GM12878 (cell line): Measurements from ENCODE around the gene NLRC5. TPM values are rescaled to one million over a fixed set of nuclear protein-coding genes. Genes with fewer than 3 reads are reported as not detected.

Experiments
- ATAC-seq: fragments of 200-7000 bp; cut with Tn5 transposase; 3 replicates; pipeline ENCODE4 v1.9.1; 2020; ENCODE audit warnings: mild to moderate bottlenecking, moderate library complexity
- BruUV-seq: library from RNA; stranded (reverse); fragments of 400-500 nt; replicated peaks from 2 replicates; lab custom pipeline; 2021; lab: Mats Ljungman, UMichigan
- CTCF ChIA-PET: fragments of 300-600 bp; sonication (Branson Sonifier 250); formaldehyde crosslinking; extraction: SDS; loops from one replicate; lab custom pipeline; 2021; ENCODE audit warnings: inconsistent platforms; lab: Yijun Ruan, JAX
- POLR2A ChIA-PET: fragments of 350-600 bp; formaldehyde crosslinking; extraction: SDS; loops from one replicate; lab custom pipeline; 2021; ENCODE audit warnings: inconsistent platforms; lab: Charles Lee
- RAD21 ChIA-PET: fragments of 300-600 bp; sonication (Branson Sonifier 250); formaldehyde crosslinking; loops from one replicate; lab custom pipeline; 2023; ENCODE audit warnings: antibody characterized with exemption; ENCODE audit not compliant: unreplicated experiment; lab: Charles Lee
- SMC1A ChIA-PET: fragments of 300-600 bp; sonication (Branson Sonifier 250); formaldehyde crosslinking; loops from one replicate; lab custom pipeline; 2023; ENCODE audit not compliant: unreplicated experiment, uncharacterized antibody; lab: Charles Lee
- DNase-seq: peaks from one replicate; pipeline ENCODE4 v3.0.0-alpha.2; 2011; ENCODE audit warnings: low read depth, low spot score
- FAIRE-seq: peaks from 3 replicates; lab custom pipeline; 2011; peaks lifted over from hg19 to GRCh38; lab: Jason Lieb, UNC
- H2AFZ ChIP-seq: 2 replicates; pipeline ENCODE4 v1.6.0; 2011; ENCODE audit warnings: low read depth, low read length, control low read depth; ENCODE audit not compliant: control insufficient read depth
- H3K27ac ChIP-seq: 2 replicates; pipeline ENCODE4 v1.5.1; 2011; ENCODE audit warnings: control low read depth; ENCODE audit not compliant: control insufficient read depth, insufficient read depth
- H3K27me3 ChIP-seq, 2 experiments: replicated peaks in 1 of 2; 2 replicates each; pipeline versions ENCODE4 v1.6.0 to v1.6.1; 2011; ENCODE audit warnings: low read length in 1 of 2; ENCODE audit not compliant: control insufficient read depth in 2 of 2, insufficient read depth in 2 of 2
- H3K36me3 ChIP-seq, 2 experiments: 2 replicates each; pipeline ENCODE4 v1.5.1; 2011; ENCODE audit warnings: low read length in 1 of 2; ENCODE audit not compliant: control insufficient read depth in 2 of 2, insufficient read depth in 2 of 2
- H3K4me1 ChIP-seq: 2 replicates; pipeline ENCODE4 v1.6.1; 2011; ENCODE audit warnings: mild to moderate bottlenecking, low read length, moderate library complexity, mixed read lengths; ENCODE audit not compliant: control insufficient read depth, insufficient read depth
- H3K4me2 ChIP-seq: 2 replicates; pipeline ENCODE4 v1.6.0; 2011; ENCODE audit warnings: control low read depth; ENCODE audit not compliant: control insufficient read depth, insufficient read depth
- H3K4me3 ChIP-seq: fragments of 200-600 bp; sonication (generic); 2 replicates; pipeline ENCODE4 v1.5.1; 2016
- H3K79me2 ChIP-seq: 2 replicates; pipeline ENCODE4 v1.6.0; 2011; ENCODE audit warnings: low read length; ENCODE audit not compliant: control insufficient read depth, insufficient read depth
- H3K9ac ChIP-seq: 2 replicates; pipeline ENCODE4 v1.8.0; 2011; ENCODE audit warnings: low read length, control low read depth, mixed read lengths; ENCODE audit not compliant: control insufficient read depth, insufficient read depth
- H3K9me3 ChIP-seq: replicated peaks from 3 replicates; pipeline ENCODE4 v1.5.1; 2011; ENCODE audit warnings: mild to moderate bottlenecking, low read length; ENCODE audit not compliant: control insufficient read depth, insufficient read depth
- H4K20me1 ChIP-seq: 2 replicates; pipeline ENCODE4 v1.6.0; 2011; ENCODE audit not compliant: control insufficient read depth, insufficient read depth
- ELK1 ChIP-seq: IDR thresholded peaks from 2 replicates; pipeline ENCODE4 v1.6.1; 2012; ENCODE audit warnings: low read depth, low read length, improper control_type of control experiment
- HDGF ChIP-seq: fragments of 450-650 bp; IDR thresholded peaks from 2 replicates; pipeline ENCODE4 v1.6.1; 2016; ENCODE audit warnings: antibody characterized with exemption
- POLR2A ChIP-seq: IDR thresholded peaks from 2 replicates; pipeline ENCODE4 v1.6.1; 2011; ENCODE audit warnings: low read depth, mild to moderate bottlenecking, low read length
- POLR2AphosphoS5 ChIP-seq: IDR thresholded peaks from 2 replicates; pipeline ENCODE4 v1.6.1; 2011; ENCODE audit warnings: mild to moderate bottlenecking, low read length, inconsistent platforms
- WGBS: methylation state at CpG from one replicate; pipeline ENCODE4 v1.1.6; 2016; ENCODE audit warnings: low lambda C conversion rate; ENCODE audit not compliant: insufficient replicate concordance, insufficient coverage; ENCODE audit errors: missing lambda C conversion rate; 5-methylcytosine and 5-hydroxymethylcytosine counted together
- in situ Hi-C: fragments of 300-500 bp; cut with MboI; formaldehyde crosslinking; loops from 9 replicates; pipeline ENCODE4 v1.14.3; 2018; ENCODE audit warnings: mixed read lengths
- intact Hi-C: fragments of 100-400 bp; cut with micrococcal nuclease; formaldehyde crosslinking; loops from one replicate; pipeline ENCODE4 v1.14.2; 2022; ENCODE audit not compliant: unreplicated experiment
- polyA plus RNA-seq, 11 experiments: library from polyadenylated mRNA; depleted of rRNA in 4 of 11; unstranded in 6 of 11; stranded (reverse) in 5 of 11; fragments of >200 nt; fragmentation: Nextera tagmentation in 4 of 11; fragmentation: Illumina TruSeq in 1 of 11; extraction: Ambion mirVana in 4 of 11; extraction: Trizol in 1 of 11; gene quantifications; 1 replicate in 1 of 11; 2 replicates in 10 of 11; pipeline versions ENCODE4 v1.2.1 to v1.2.3, GENCODE V29; 2011 to 2016; ENCODE audit warnings: inconsistent platforms in 2 of 11, missing spikeins in 2 of 11, low read depth in 1 of 11
- total RNA-seq, 4 experiments: library from RNA; depleted of rRNA in 3 of 4; stranded (reverse); fragments of >200 nt in 3 of 4; fragmentation: Illumina TruSeq in 1 of 4; extraction: Trizol in 1 of 4; gene quantifications; 2 replicates each; pipeline versions ENCODE4 v1.2.1 to v1.2.3, GENCODE V29; 2013 to 2021

Gene NLRC5
- total and polyA plus RNA-seq, 10 of the 15 experiments (the other 5 are each of a cell fraction or from before 2014, with no cell fraction given) = 13.1 to 105 (median 57.3) TPM

- Histone ChIP-seq H3K4me3 (no peak overlapping the region), H3K9me3 (no peaks in the 10 kb centered on the region), H3K9ac (no peak overlapping the region), H2AFZ (no peak overlapping the region), H3K4me2 (no peak overlapping the region)
- BruUV-seq = no TSS peak
- POLR2A ChIA-PET = no interaction called here
- TF ChIP-seq HDGF = 0 out of 2 replicates have a peak, but pooled peaks have one; percentile 67
- no peak for TF ChIP-seq ELK1
- TF ChIP-seq POLR2A = peak; percentile 23; the same call in 1 of the 2 replicates
- peak; percentile 58; the same call in 1 of the 2 replicates for TF ChIP-seq POLR2AphosphoS5
- TF ChIP-seq, all 136 proteins: peak for 3
- in situ Hi-C loops = no loop called here
- Histone ChIP-seq H4K20me1 (no peaks in the 10 kb centered on the region), H3K36me3 (peaks cover 13 to 17% of the 10 kb centered on the region in 2 experiments; a peak in 3 of 4 replicates), H3K79me2 (no peaks in the 10 kb centered on the region), H3K4me1 (no peaks in the 10 kb centered on the region), H3K27ac (no peak overlapping the region), H3K27me3 (no peaks in the 10 kb centered on the region)
- no peak for DNase-seq
- SMC1A ChIA-PET = interaction anchor here (1.6 kb wide), 1 partner anchor 10 kb away, joined by 3 read pairs; no protein-coding TSS in a partner anchor
- CTCF ChIA-PET = interaction anchor here (0.9 to 1.7 kb wide), 2 partner anchors 15 to 96 kb away, joined by 3 to 4 read pairs; no protein-coding TSS in a partner anchor
- RAD21 ChIA-PET = interaction anchor here (1.1 to 1.5 kb wide), 2 partner anchors 16 to 95 kb away, joined by 3 to 4 read pairs; no protein-coding TSS in a partner anchor
- FAIRE-seq = no peak
- intact Hi-C loops = no loop called here
- no peak for ATAC-seq
- whole genome bisulfite sequencing = 76% methylated on average over 9 of the region's 9 CpGs
These were observed 71.1 kb downstream of the NLRC5 start for GRCh38 chr16:57060323-57061083.
